Keratinocyte (primary cell): ENCODE data around the gene GNAL. TPM values are rescaled to one million over a fixed set of nuclear protein-coding genes. Genes with fewer than 3 reads are reported as not detected.

Experiments
- DNase-seq: peaks from one replicate; pipeline ENCODE4 v3.0.0-alpha.2; 2011; ENCODE audit warnings: low read depth, missing footprints, low spot score
- FAIRE-seq: peaks from 2 replicates; lab custom pipeline; 2011; peaks lifted over from hg19 to GRCh38; lab: Jason Lieb, UNC
- H2AFZ ChIP-seq: 2 replicates; pipeline ENCODE4 v1.6.0; 2012; ENCODE audit warnings: low read length, control low read depth, inconsistent platforms; ENCODE audit not compliant: control insufficient read depth
- H3K27ac ChIP-seq: 2 replicates; pipeline ENCODE4 v1.5.1; 2011; ENCODE audit warnings: low read length; ENCODE audit not compliant: control insufficient read depth, insufficient read depth
- H3K27me3 ChIP-seq: 3 replicates; pipeline ENCODE4 v1.6.0; 2011; ENCODE audit warnings: low read length; ENCODE audit not compliant: control insufficient read depth, insufficient read depth; ENCODE audit errors: extremely low read depth
- H3K36me3 ChIP-seq, 2 experiments: 2 replicates in 1 of 2; 3 replicates in 1 of 2; pipeline ENCODE4 v1.5.1; 2011; ENCODE audit warnings: low read length in 2 of 2, mild to moderate bottlenecking in 1 of 2; ENCODE audit not compliant: control insufficient read depth in 2 of 2, insufficient read depth in 2 of 2; ENCODE audit errors: extremely low read depth in 1 of 2
- H3K4me1 ChIP-seq: 3 replicates; pipeline ENCODE4 v1.5.1; 2011; ENCODE audit warnings: low read length; ENCODE audit not compliant: control insufficient read depth, insufficient read depth; ENCODE audit errors: extremely low read depth
- H3K4me2 ChIP-seq: 3 replicates; pipeline ENCODE4 v1.6.0; 2011; ENCODE audit warnings: low read depth, low read length; ENCODE audit not compliant: control insufficient read depth, insufficient read depth; ENCODE audit errors: extremely low read depth
- H3K4me3 ChIP-seq, 3 experiments: fragments of 200-600 bp in 1 of 3; sonication (generic) in 1 of 3; 2 replicates in 2 of 3; 3 replicates in 1 of 3; pipeline ENCODE4 v1.5.1; 2011 to 2016; ENCODE audit warnings: low read length in 3 of 3, mild to moderate bottlenecking in 3 of 3, control low read depth in 2 of 3, inconsistent platforms in 1 of 3, low read depth in 1 of 3, mixed read lengths in 1 of 3, mixed run types in 1 of 3, moderate library complexity in 1 of 3; ENCODE audit not compliant: control insufficient read depth in 2 of 3, insufficient read depth in 2 of 3; ENCODE audit errors: extremely low read depth in 1 of 3
- H3K79me2 ChIP-seq: 2 replicates; pipeline ENCODE4 v1.6.0; 2012; ENCODE audit warnings: low read length; ENCODE audit not compliant: control insufficient read depth, insufficient read depth
- H3K9ac ChIP-seq: 3 replicates; pipeline ENCODE4 v1.6.0; 2011; ENCODE audit warnings: low read length; ENCODE audit not compliant: control insufficient read depth, insufficient read depth; ENCODE audit errors: extremely low read depth
- H3K9me1 ChIP-seq: 3 replicates; pipeline ENCODE4 v1.6.0; 2011; ENCODE audit warnings: low read length; ENCODE audit not compliant: control insufficient read depth, insufficient read depth; ENCODE audit errors: extremely low read depth
- H3K9me3 ChIP-seq: 2 replicates; pipeline ENCODE4 v1.5.1; 2012; ENCODE audit warnings: low read depth, low read length; ENCODE audit not compliant: control insufficient read depth
- H4K20me1 ChIP-seq: 3 replicates; pipeline ENCODE4 v1.6.0; 2011; ENCODE audit warnings: low read length; ENCODE audit not compliant: control insufficient read depth, insufficient read depth; ENCODE audit errors: extremely low read depth
- EZH2 ChIP-seq: IDR thresholded peaks from one replicate; pipeline ENCODE4 v1.6.1; 2012; ENCODE audit warnings: inconsistent platforms, mild to moderate bottlenecking, low read length, moderate library complexity
- dilution Hi-C: fragments of 300-500 bp; cut with MboI; formaldehyde crosslinking; loops from one replicate; pipeline ENCODE4 v1.7.0; 2020; ENCODE audit warnings: low sequenced_read_pairs; ENCODE audit not compliant: extremely low pct_ligation_motif_present
- polyA plus RNA-seq, 5 experiments: library from polyadenylated mRNA; depleted of rRNA in 3 of 5; stranded (reverse) in 3 of 5; stranded (forward) in 1 of 5; unstranded in 1 of 5; fragments of >200 nt; gene quantifications; 1 replicate in 1 of 5; 2 replicates in 3 of 5; 3 replicates in 1 of 5; pipeline versions ENCODE4 v1.2.1 to v1.2.3, GENCODE V29; 2011 to 2012; ENCODE audit warnings: missing spikeins in 2 of 5, low read depth in 1 of 5, low replicate concordance in 1 of 5
- TF ChIP-seq, protein P1 (sequence below), 3 experiments: IDR thresholded peaks in 1 of 3; conservative IDR thresholded peaks in 1 of 3; optimal IDR thresholded peaks in 1 of 3; 2 replicates in 2 of 3; 3 replicates in 1 of 3; pipeline versions ENCODE3 to v1.5.1; 2011; ENCODE audit warnings: low read length in 3 of 3, mild to moderate bottlenecking in 3 of 3, moderate library complexity in 2 of 3, control low read depth in 1 of 3, inconsistent platforms in 1 of 3; ENCODE audit not compliant: insufficient read depth in 2 of 3; ENCODE audit errors: extremely low read depth in 1 of 3

Gene GNAL
- polyA plus RNA-seq, 1 donor (not counting 4 experiments of a cell fraction or from before 2014, with no cell fraction given), result 30.0 TPM

DNA sequence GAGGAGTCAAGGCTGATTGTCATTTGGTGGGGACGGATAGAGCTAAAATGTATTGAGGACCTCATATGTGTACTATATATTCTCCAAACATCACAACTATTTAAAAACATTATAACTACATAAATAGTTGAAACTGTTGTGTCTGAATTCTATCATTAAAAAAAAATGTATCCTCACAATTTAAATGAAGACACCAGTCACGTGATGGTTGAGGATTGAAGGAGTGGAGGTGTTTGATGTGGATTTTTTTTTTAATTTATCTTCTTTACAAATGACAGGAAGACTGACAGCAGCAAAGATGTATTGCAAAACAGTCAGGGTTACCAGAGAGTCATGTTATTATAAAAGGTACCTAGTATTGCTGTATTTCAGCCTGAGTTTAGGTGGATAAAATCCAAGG, 30.0 kb downstream of the GNAL start:
- H2AFZ ChIP-seq, result no peak overlapping the region
- dilution Hi-C loops, result no loop called here
- no peaks in the 10 kb centered on the region for H3K27me3 ChIP-seq
- FAIRE-seq, result no peak
- no peaks in the 10 kb centered on the region for H3K4me1 ChIP-seq
- DNase-seq, result no peak
- H3K9ac ChIP-seq, result no peak overlapping the region
- H3K4me3 ChIP-seq, result no peak overlapping the region
- no peaks in the 10 kb centered on the region for H3K9me3 ChIP-seq
- no peak overlapping the region for H3K27ac ChIP-seq
- H3K9me1 ChIP-seq, result no peaks in the 10 kb centered on the region
- no peak overlapping the region for H3K4me2 ChIP-seq
- H4K20me1 ChIP-seq, result no peaks in the 10 kb centered on the region
- TF ChIP-seq, protein P1, sequence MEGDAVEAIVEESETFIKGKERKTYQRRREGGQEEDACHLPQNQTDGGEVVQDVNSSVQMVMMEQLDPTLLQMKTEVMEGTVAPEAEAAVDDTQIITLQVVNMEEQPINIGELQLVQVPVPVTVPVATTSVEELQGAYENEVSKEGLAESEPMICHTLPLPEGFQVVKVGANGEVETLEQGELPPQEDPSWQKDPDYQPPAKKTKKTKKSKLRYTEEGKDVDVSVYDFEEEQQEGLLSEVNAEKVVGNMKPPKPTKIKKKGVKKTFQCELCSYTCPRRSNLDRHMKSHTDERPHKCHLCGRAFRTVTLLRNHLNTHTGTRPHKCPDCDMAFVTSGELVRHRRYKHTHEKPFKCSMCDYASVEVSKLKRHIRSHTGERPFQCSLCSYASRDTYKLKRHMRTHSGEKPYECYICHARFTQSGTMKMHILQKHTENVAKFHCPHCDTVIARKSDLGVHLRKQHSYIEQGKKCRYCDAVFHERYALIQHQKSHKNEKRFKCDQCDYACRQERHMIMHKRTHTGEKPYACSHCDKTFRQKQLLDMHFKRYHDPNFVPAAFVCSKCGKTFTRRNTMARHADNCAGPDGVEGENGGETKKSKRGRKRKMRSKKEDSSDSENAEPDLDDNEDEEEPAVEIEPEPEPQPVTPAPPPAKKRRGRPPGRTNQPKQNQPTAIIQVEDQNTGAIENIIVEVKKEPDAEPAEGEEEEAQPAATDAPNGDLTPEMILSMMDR (optimal IDR thresholded peaks at IDR 0.05 in 1 of 3, IDR thresholded peaks at IDR 0.05 in 1 of 3, conservative IDR thresholded peaks at IDR 0.05 in 1 of 3; ENCODE audit: extremely low read depth in 1 of 3, insufficient read depth in 2 of 3, low read length in 3 of 3), result no peak
- H3K36me3 ChIP-seq, result no peaks in the 10 kb centered on the region
- no peaks in the 10 kb centered on the region for H3K79me2 ChIP-seq

DNA sequence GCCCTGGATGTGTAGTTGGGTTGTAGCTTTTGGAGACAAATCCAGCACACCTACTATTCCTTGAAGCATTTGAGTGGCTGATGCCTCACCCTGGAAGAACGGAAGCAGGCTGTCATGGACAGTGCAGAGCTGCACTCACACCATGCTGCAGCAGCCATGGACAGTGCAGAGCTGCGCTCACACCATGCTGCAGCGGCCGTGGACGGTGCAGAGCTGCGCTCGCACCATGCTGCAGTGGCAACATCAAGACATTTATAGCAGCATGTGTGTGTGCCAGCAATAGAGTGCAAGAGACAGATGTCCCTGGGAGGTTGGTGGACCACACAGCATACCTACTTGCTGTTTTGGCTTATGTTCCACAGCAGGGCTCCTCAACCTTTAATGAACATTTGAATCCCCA, 30.6 kb downstream of the GNAL start:
- Histone ChIP-seq H3K4me2 (no peak overlapping the region), H3K4me3 (no peak overlapping the region), H2AFZ (no peak overlapping the region), H3K9ac (no peak overlapping the region), H3K27me3 (no peaks in the 10 kb centered on the region), H3K36me3 (no peaks in the 10 kb centered on the region), H3K4me1 (no peaks in the 10 kb centered on the region), H3K9me1 (no peaks in the 10 kb centered on the region), H3K9me3 (no peaks in the 10 kb centered on the region), H4K20me1 (no peaks in the 10 kb centered on the region), H3K79me2 (no peaks in the 10 kb centered on the region), H3K27ac (no peak overlapping the region)
- TF ChIP-seq, protein P1 (optimal IDR thresholded peaks at IDR 0.05 in 1 of 3, IDR thresholded peaks at IDR 0.05 in 1 of 3, conservative IDR thresholded peaks at IDR 0.05 in 1 of 3; ENCODE audit: extremely low read depth in 1 of 3, insufficient read depth in 2 of 3, low read length in 3 of 3), result no peak
- TF ChIP-seq EZH2, result no peak
- FAIRE-seq, result no peak
- dilution Hi-C loops, result no loop called here
- DNase-seq, result no peak
